Left lung (tissue), 10 donors: ENCODE results near the gene KRT77. TPM values are rescaled to one million over a fixed set of nuclear protein-coding genes. Genes with fewer than 3 reads are reported as not detected.

Experiments used
- ATAC-seq: fragments of 200-7000 bp; cut with Tn5 transposase; one replicate; pipeline ENCODE4 v1.9.1; 2020; ENCODE audit warnings: moderate library complexity
- DNase-seq, 4 donors: peaks; one replicate each; pipeline ENCODE4 v3.0.0-alpha.2; 2013 to 2020
- H3K27ac ChIP-seq, 2 donors: fragments of 200-600 bp; sonication (generic) in 1 of 2; one replicate each; pipeline versions ENCODE4 v1.5.0 to v1.8.0; 2020 to 2021
- H3K27me3 ChIP-seq, 2 donors: fragments of 200-600 bp; sonication (generic) in 1 of 2; one replicate each; pipeline versions ENCODE4 v1.5.0 to v1.8.0; 2020 to 2021
- H3K36me3 ChIP-seq, 2 donors: fragments of 200-600 bp; sonication (generic) in 1 of 2; one replicate each; pipeline versions ENCODE4 v1.5.0 to v1.8.0; 2020 to 2021
- H3K4me1 ChIP-seq, 2 donors: fragments of 200-600 bp; one replicate each; pipeline ENCODE4 v1.8.0; 2021
- H3K4me3 ChIP-seq, 2 donors: fragments of 200-600 bp; sonication (generic) in 1 of 2; one replicate each; pipeline versions ENCODE4 v1.5.0 to v1.8.0; 2020 to 2021; ENCODE audit warnings: mild to moderate bottlenecking in 1 of 2
- H3K9me3 ChIP-seq, 2 donors: fragments of 200-600 bp; sonication (generic) in 1 of 2; one replicate each; pipeline versions ENCODE4 v1.5.0 to v1.8.0; 2020 to 2021
- CTCF ChIP-seq, 2 donors: fragments of 200-600 bp; sonication (generic) in 1 of 2; IDR thresholded peaks; one replicate each; pipeline versions ENCODE4 v1.5.0 to v1.8.0; 2021; ENCODE audit warnings: antibody characterized with exemption in 2 of 2
- intact Hi-C, 2 donors: fragments of 100-400 bp; cut with DNase I; formaldehyde crosslinking; loops; one replicate each; pipeline versions ENCODE4 v1.11.2 to v1.14.2; 2022
- polyA plus RNA-seq, 6 donors: library from polyadenylated mRNA; unstranded; fragments of 120-200 nt; gene quantifications; one replicate each; pipeline ENCODE4 v1.2.1, GENCODE V29; 2013; ENCODE audit not compliant: insufficient read length in 6 of 6
- total RNA-seq, 2 donors: library from RNA; stranded (reverse); fragmentation: NEBNext Ultra II Directional; extraction: Animal tissue kit (Norgen Biotek cat#: 25700); gene quantifications; one replicate each; pipeline ENCODE4 v1.2.1, GENCODE V29; 2021
- donor health status: DM: no; HTN: yes; CAD: no.
- donor health status: DM: no; HTN: no; CAD: no.

The KRT77 gene
- total and polyA plus RNA-seq, 8 donors: not detected

GRCh38 chr12:52730383-52730782, 27.1 kb upstream of the KRT77 start:
- DNase-seq: peak in 1 of 4 donors; percentile 10
- ATAC-seq: no peak
- Histone ChIP-seq H3K4me1 (no peaks in the 10 kb centered on the region), H3K27ac (no peak overlapping the region), H3K27me3 (peaks cover 0 to 65% of the 10 kb centered on the region in 2 donors), H3K36me3 (no peaks in the 10 kb centered on the region), H3K4me3 (no peak overlapping the region), H3K9me3 (no peaks in the 10 kb centered on the region)
- TF ChIP-seq CTCF (IDR thresholded peaks at IDR 0.05): no peak
- intact Hi-C loops: no loop called here

- H3K27me3 ChIP-seq: peaks cover 0 to 52% of the 10 kb centered on the region in 2 donors
- ATAC-seq (no peak), DNase-seq (no peak)
- intact Hi-C loops: no loop called here
- TF ChIP-seq CTCF (IDR thresholded peaks at IDR 0.05): no peak
- H3K4me3 ChIP-seq: no peak overlapping the region
- no peaks in the 10 kb centered on the region for H3K36me3 ChIP-seq
- H3K4me1 ChIP-seq: no peaks in the 10 kb centered on the region
- no peaks in the 10 kb centered on the region for H3K9me3 ChIP-seq
- no peak overlapping the region for H3K27ac ChIP-seq
Observed at GRCh38 chr12:52729147-52729546, 25.8 kb upstream of the KRT77 start.

- Histone ChIP-seq H3K4me1 (no peaks in the 10 kb centered on the region), H3K4me3 (no peak overlapping the region), H3K27ac (no peak overlapping the region), H3K9me3 (no peaks in the 10 kb centered on the region), H3K36me3 (no peaks in the 10 kb centered on the region), H3K27me3 (peaks cover 0 to 47% of the 10 kb centered on the region in 2 donors)
- no peak for DNase-seq
- intact Hi-C loops: no loop called here
- no peak for TF ChIP-seq CTCF (IDR thresholded peaks at IDR 0.05)
- no peak for ATAC-seq
Observed at GRCh38 chr12:52728374-52728773, 25.1 kb upstream of the KRT77 start.

DNA sequence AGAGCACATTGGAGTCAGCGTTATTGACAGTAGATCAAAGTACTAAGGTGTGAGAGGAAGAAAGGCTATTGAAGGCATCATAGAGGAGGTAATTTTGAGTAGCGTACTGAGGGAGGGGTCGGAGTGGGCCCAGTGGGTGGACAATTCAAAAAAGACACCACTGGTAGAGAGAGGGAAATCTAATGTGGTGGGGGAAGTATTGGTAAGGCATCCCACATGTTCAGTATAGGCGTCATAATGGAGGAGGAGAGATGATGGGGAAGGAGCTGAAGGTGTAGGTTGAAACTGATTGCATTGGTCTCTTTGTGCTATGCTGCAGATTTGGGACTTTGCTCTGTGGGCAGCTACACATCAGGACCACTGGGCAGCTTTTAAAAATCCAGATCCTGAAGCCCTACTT, 23.7 kb upstream of the KRT77 start:
- ATAC-seq: no peak
- H3K36me3 ChIP-seq: no peaks in the 10 kb centered on the region

GRCh38 chr12:52726451-52726850, 23.1 kb upstream of the KRT77 start:
- DNase-seq (no peak), ATAC-seq (no peak)
- Histone ChIP-seq H3K27ac (no peak overlapping the region), H3K9me3 (no peaks in the 10 kb centered on the region), H3K4me3 (no peak overlapping the region), H3K36me3 (no peaks in the 10 kb centered on the region), H3K4me1 (no peaks in the 10 kb centered on the region), H3K27me3 (peaks cover 0 to 43% of the 10 kb centered on the region in 2 donors)
- intact Hi-C loops: no loop called here
- no peak for TF ChIP-seq CTCF (IDR thresholded peaks at IDR 0.05)

More for the DNA sequence above, 23.7 kb upstream of the KRT77 start:
- intact Hi-C loops: no loop called here
- Histone ChIP-seq H3K4me3 (no peak overlapping the region), H3K4me1 (no peaks in the 10 kb centered on the region), H3K9me3 (no peaks in the 10 kb centered on the region), H3K27ac (no peak overlapping the region), H3K27me3 (peaks cover 0 to 44% of the 10 kb centered on the region in 2 donors)
- no peak for TF ChIP-seq CTCF (IDR thresholded peaks at IDR 0.05)
- DNase-seq: no peak
